CD4-positive, alpha-beta T cell (primary cell): Measurements from ENCODE around the gene RFC4. TPM values are rescaled to one million over a fixed set of nuclear protein-coding genes. Genes with fewer than 3 reads are reported as not detected.

Source experiments
- ATAC-seq: fragments of 200-7000 bp; cut with Tn5 transposase; one replicate; pipeline ENCODE4 v1.10.0; 2022; ENCODE audit warnings: mild to moderate bottlenecking; ENCODE audit not compliant: poor library complexity
- CTCF ChIA-PET: fragments of 350-600 bp; sonication (Branson Sonifier 250); formaldehyde crosslinking; loops from one replicate; lab custom pipeline; 2021; ENCODE audit warnings: antibody characterized with exemption, inconsistent platforms; lab: Charles Lee
- POLR2A ChIA-PET: fragments of 350-600 bp; sonication (Branson Sonifier 250); formaldehyde crosslinking; loops from one replicate; lab custom pipeline; 2021; ENCODE audit warnings: antibody characterized with exemption, inconsistent platforms; lab: Charles Lee
- DNase-seq, 14 experiments: peaks; one replicate each; pipeline ENCODE4 v3.0.0-alpha.2; 2013 to 2020; ENCODE audit warnings: mixed read lengths in 2 of 14
- H3K27ac ChIP-seq, 2 donors: one replicate each; pipeline versions ENCODE4 v1.5.1 to v1.7.0; 2013; ENCODE audit warnings: low read length in 2 of 2, low read depth in 1 of 2, mild to moderate bottlenecking in 1 of 2
- H3K27me3 ChIP-seq, 2 experiments: 1 replicate in 1 of 2; 2 replicates in 1 of 2; pipeline versions ENCODE4 v1.6.1 to v1.7.0; 2013; ENCODE audit warnings: low read length in 2 of 2, control low read depth in 1 of 2, mild to moderate bottlenecking in 1 of 2, moderate library complexity in 1 of 2; ENCODE audit not compliant: insufficient read depth in 2 of 2, control insufficient read depth in 1 of 2
- H3K36me3 ChIP-seq: one replicate; pipeline ENCODE4 v1.6.1; 2013; ENCODE audit warnings: low read length, control low read depth; ENCODE audit not compliant: insufficient read depth
- H3K4me1 ChIP-seq: one replicate; pipeline ENCODE4 v1.6.1; 2013; ENCODE audit warnings: low read length, control low read depth; ENCODE audit not compliant: insufficient read depth
- H3K4me3 ChIP-seq: one replicate; pipeline ENCODE4 v1.5.1; 2013; ENCODE audit warnings: mild to moderate bottlenecking, low read length, moderate library complexity
- H3K9me3 ChIP-seq, 2 experiments: 1 replicate in 1 of 2; 2 replicates in 1 of 2; pipeline versions ENCODE4 v1.6.1 to v1.7.0; 2013; ENCODE audit warnings: low read length in 2 of 2, mild to moderate bottlenecking in 2 of 2, control low read depth in 1 of 2, moderate library complexity in 1 of 2; ENCODE audit not compliant: control insufficient read depth in 1 of 2, insufficient read depth in 1 of 2
- H3K27ac Mint-ChIP-seq: one replicate; pipeline ENCODE4 v1.8.0; 2020; ENCODE audit warnings: mixed read lengths
- H3K27me3 Mint-ChIP-seq: one replicate; pipeline ENCODE4 v1.8.0; 2021; ENCODE audit warnings: mixed read lengths
- H3K36me3 Mint-ChIP-seq: one replicate; pipeline ENCODE4 v1.8.0; 2021; ENCODE audit warnings: low read depth, mixed read lengths
- H3K4me1 Mint-ChIP-seq: one replicate; pipeline ENCODE4 v1.8.0; 2021; ENCODE audit warnings: low read depth, mixed read lengths
- H3K4me3 Mint-ChIP-seq: one replicate; pipeline ENCODE4 v1.8.0; 2020; ENCODE audit warnings: mild to moderate bottlenecking, mixed read lengths
- H3K9me3 Mint-ChIP-seq: one replicate; pipeline ENCODE4 v1.8.0; 2020; ENCODE audit warnings: mixed read lengths
- CTCF ChIP-seq: fragments of 200-600 bp; IDR thresholded peaks from one replicate; pipeline ENCODE4 v1.8.0; 2022; ENCODE audit warnings: antibody characterized with exemption, mild to moderate bottlenecking
- intact Hi-C, 2 experiments: fragments of 100-400 bp; cut with DNase I in 1 of 2; cut with micrococcal nuclease in 1 of 2; formaldehyde crosslinking; loops; one replicate each; pipeline versions ENCODE4 v1.15.1 to v1.9.0; 2023 to 2025; cut with DNase I, micrococcal nuclease
- total RNA-seq, 174 experiments: library from RNA in 2 of 174; stranded (reverse) in 2 of 174; gene quantifications; one replicate each; pipeline ENCODE4 v1.2.3 and lab custom pipeline; 2021 to 2026

Gene RFC4
- total RNA-seq, 2 experiments from 2014 or later: 8.6 to 12.6 TPM

- no peak for TF ChIP-seq CTCF
- Mint-ChIP-seq H3K4me1 (no peaks in the 10 kb centered on the region), H3K4me3 (no peak overlapping the region), H3K27ac (no peak overlapping the region), H3K9me3 (no peaks in the 10 kb centered on the region), H3K27me3 (no peaks in the 10 kb centered on the region), H3K36me3 (no peaks in the 10 kb centered on the region)
- ChIA-PET POLR2A (interaction anchor here (1.3 kb wide), 1 partner anchor 35 kb away, joined by 4 read pairs; the partner anchor contains the start of gene EIF4A2), CTCF (interaction anchor here (2.0 kb wide), 1 partner anchor 202 kb away, joined by 5 read pairs; no protein-coding TSS in a partner anchor)
- H3K36me3 ChIP-seq: no peaks in the 10 kb centered on the region
- H3K9me3 ChIP-seq: no peaks in the 10 kb centered on the region
- no peaks in the 10 kb centered on the region for H3K27me3 ChIP-seq
- no peak overlapping the region for H3K4me3 ChIP-seq
- H3K4me1 ChIP-seq: no peaks in the 10 kb centered on the region
- H3K27ac ChIP-seq: no peak overlapping the region
- DNase-seq (no peak), ATAC-seq (no peak)
- intact Hi-C loops: no loop called here
These were observed 12.7 kb upstream of the RFC4 start for GRCh38 chr3:186818956-186819355.

GRCh38 chr3:186818516-186818915, 12.2 kb upstream of the RFC4 start:
- Mint-ChIP-seq H3K4me1 (no peaks in the 10 kb centered on the region), H3K36me3 (no peaks in the 10 kb centered on the region), H3K9me3 (no peaks in the 10 kb centered on the region), H3K27ac (no peak overlapping the region), H3K4me3 (no peak overlapping the region), H3K27me3 (no peaks in the 10 kb centered on the region)
- DNase-seq (no peak), ATAC-seq (no peak)
- H3K27ac ChIP-seq: no peak overlapping the region
- H3K4me1 ChIP-seq: no peaks in the 10 kb centered on the region
- ChIA-PET POLR2A (interaction anchor here (1.3 kb wide), 1 partner anchor 35 kb away, joined by 4 read pairs; the partner anchor contains the start of gene EIF4A2), CTCF (interaction anchor here (2.0 kb wide), 1 partner anchor 201 kb away, joined by 5 read pairs; no protein-coding TSS in a partner anchor)
- intact Hi-C loops: no loop called here
- no peaks in the 10 kb centered on the region for H3K9me3 ChIP-seq
- H3K4me3 ChIP-seq: no peak overlapping the region
- no peaks in the 10 kb centered on the region for H3K36me3 ChIP-seq
- H3K27me3 ChIP-seq: no peaks in the 10 kb centered on the region
- TF ChIP-seq CTCF: no peak

- peaks cover 9% of the 10 kb centered on the region for H3K27me3 Mint-ChIP-seq
- ChIA-PET POLR2A (no interaction called here), CTCF (no interaction called here)
- no peak for DNase-seq
- H3K27me3 ChIP-seq: no peaks in the 10 kb centered on the region
- intact Hi-C loops: no loop called here
- H3K4me3 ChIP-seq: no peak overlapping the region
- no peak for ATAC-seq
- H3K36me3 Mint-ChIP-seq: no peaks in the 10 kb centered on the region
- H3K4me3 Mint-ChIP-seq: no peak overlapping the region
- no peak for TF ChIP-seq CTCF
- H3K4me1 ChIP-seq: no peaks in the 10 kb centered on the region
- no peaks in the 10 kb centered on the region for H3K9me3 Mint-ChIP-seq
- no peaks in the 10 kb centered on the region for H3K36me3 ChIP-seq
- H3K27ac Mint-ChIP-seq: no peak overlapping the region
- H3K4me1 Mint-ChIP-seq: no peaks in the 10 kb centered on the region
- no peaks in the 10 kb centered on the region for H3K9me3 ChIP-seq
- no peak overlapping the region for H3K27ac ChIP-seq
These were observed 9.2 kb upstream of the RFC4 start for GRCh38 chr3:186815435-186815834.
